ENCODE measurements around the gene METTL27.

GRCh38 chr7:73832806-73833205 lies 9.5 kb downstream of the METTL27 start:
- no peak for TF ChIP-seq TAF1 (IDR thresholded peaks at IDR 0.05; ENCODE audit: borderline replicate concordance, insufficient read depth, low read length)
- TF ChIP-seq POLR2AphosphoS5 (IDR thresholded peaks at IDR 0.05; ENCODE audit: low read depth, low read length) = no peak
- TF ChIP-seq FOXP2 (optimal IDR thresholded peaks at IDR 0.05; ENCODE audit: borderline replicate concordance, extremely low read depth, extremely low read length, insufficient read depth) = no peak
- TF ChIP-seq REST (IDR thresholded peaks at IDR 0.05; ENCODE audit: insufficient read depth in 1 of 2, low read depth in 2 of 2, low read length in 2 of 2) = no peak
